ENCODE data around the gene SLC28A1. TPM values are rescaled to one million over a fixed set of nuclear protein-coding genes. Genes with fewer than 3 reads are reported as not detected.
"Not testable (repeated sequence)": the region's sequence is repeated elsewhere in the genome, so short reads cannot be mapped to it uniquely, and the experiment has no call there.

Gene SLC28A1
- total and polyA plus RNA-seq, 4 donors, result 0.97 to 4.1 (median 2.4) TPM

DNA sequence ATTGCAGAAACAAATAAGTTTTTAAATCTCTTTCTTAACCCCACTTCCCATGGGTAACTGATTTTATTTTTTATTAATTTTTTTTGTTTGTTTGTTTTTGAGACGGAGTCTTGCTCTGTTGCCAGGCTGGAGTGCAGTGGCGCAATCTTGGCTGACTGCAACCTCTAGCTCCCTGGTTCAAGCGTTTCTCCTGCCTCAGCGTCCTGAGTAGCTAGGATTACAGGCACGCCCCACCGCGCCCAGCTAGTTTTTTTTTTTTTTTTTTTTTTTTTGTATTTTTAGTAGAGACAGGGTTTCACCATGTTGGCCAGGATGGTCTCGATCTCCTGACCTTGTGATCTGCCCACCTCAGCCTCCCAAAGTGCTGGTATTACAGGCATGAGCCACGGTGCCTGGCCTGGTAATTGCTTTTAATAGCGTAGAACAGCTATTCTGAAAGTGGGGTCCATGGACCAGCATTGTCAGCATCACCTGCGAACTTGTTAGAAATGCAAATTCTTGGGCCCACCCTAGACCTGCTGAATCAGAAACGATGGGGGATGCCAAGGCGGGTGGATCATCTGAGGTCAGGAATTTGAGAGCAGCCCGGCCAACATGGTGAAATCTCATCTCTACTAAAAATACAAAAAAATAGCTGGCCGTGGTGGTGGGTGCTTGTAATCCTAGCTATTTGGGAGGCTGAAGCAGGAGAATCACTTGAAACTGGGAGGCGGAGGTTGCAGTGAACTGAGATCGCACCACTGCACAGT is 40.5 kb downstream of the SLC28A1 start:
- not testable (repeated sequence) for H3K27ac ChIP-seq (ENCODE audit: low read depth in 1 of 2, low read length in 2 of 2); H3K4me3 ChIP-seq (ENCODE audit: low read length in 2 of 2); H3K9me3 ChIP-seq (ENCODE audit: control insufficient read depth, low read length); H3K4me1 ChIP-seq (ENCODE audit: control insufficient read depth in 1 of 2, insufficient read depth in 2 of 2, low read length in 2 of 2); H3K27me3 ChIP-seq (ENCODE audit: control insufficient read depth in 1 of 2, insufficient read depth in 2 of 2, low read length in 1 of 2); H3K36me3 ChIP-seq (ENCODE audit: control insufficient read depth in 1 of 2, insufficient read depth in 2 of 2, low read length in 1 of 2)
- ATAC-seq (ENCODE audit: low FRiP score) (peak; percentile 57), DNase-seq (peak; percentile 77 to 85)
- intact Hi-C loops (cut with DNase I), result loop anchor here (5.0 kb wide), 3 partner anchors 63 to 208 kb away; partner anchors contain the start of genes SEC11A (in 1 of the 2) and ZNF592 (in 1 of the 2)
- WGBS, 2 donors, result 47 to 63% methylated on average over 17 of the region's 17 CpGs

- DNase-seq, result no peak
These were observed 41.4 kb downstream of the SLC28A1 start for GRCh38 chr15:84925906-84926305.

DNA sequence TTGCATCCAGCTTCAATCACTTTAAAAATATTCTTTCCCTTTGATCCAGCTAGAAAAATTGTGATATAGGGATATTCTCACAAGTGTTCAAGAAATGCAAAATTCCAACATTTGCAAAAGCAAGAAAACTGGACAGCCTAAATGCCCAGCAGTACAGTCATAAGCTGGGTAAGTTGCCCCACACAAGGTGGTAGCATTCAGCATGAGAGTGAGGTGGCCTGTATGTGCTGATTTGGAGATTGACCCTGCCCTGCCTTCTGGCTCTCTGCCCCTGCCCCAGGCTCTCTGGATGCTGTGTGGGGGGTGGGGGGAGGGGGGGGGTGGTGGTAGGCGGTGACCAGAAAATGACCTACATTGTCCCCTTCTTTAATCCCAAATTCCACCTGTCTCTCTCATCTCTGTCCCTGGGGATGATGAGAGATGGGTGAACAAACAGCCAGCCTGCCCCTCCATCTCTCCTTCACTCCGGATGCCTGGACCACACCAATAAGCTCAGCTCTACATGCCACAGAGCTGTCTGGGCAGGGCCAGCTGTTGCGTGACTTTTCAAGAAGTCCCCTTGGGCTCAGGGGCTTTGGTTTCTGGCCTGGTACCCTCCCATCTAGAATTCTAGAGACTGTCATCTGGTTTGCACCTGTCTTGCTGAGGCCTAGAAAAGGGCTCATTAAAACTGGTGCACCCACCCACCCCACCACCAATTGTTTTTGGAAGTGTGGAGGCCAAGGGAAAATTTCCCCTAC is 42.2 kb downstream of the SLC28A1 start:
- intact Hi-C loops (cut with DNase I), result loop anchor here (5.0 kb wide), 3 partner anchors 64 to 209 kb away; partner anchors contain the start of genes SEC11A (in 1 of the 2) and ZNF592 (in 1 of the 2)
- no peak for ATAC-seq (ENCODE audit: low FRiP score)
- no peaks in the 10 kb centered on the region for H3K27me3 ChIP-seq (ENCODE audit: control insufficient read depth in 1 of 2, insufficient read depth in 2 of 2, low read length in 1 of 2)
- no peak for DNase-seq
- H3K27ac ChIP-seq (ENCODE audit: low read depth in 1 of 2, low read length in 2 of 2), result no peak overlapping the region
- no peaks in the 10 kb centered on the region for H3K9me3 ChIP-seq (ENCODE audit: control insufficient read depth, low read length)
- WGBS, 2 donors, result 73 to 85% methylated on average over 2 to 3 of the region's 3 CpGs
- no peaks in the 10 kb centered on the region for H3K36me3 ChIP-seq (ENCODE audit: control insufficient read depth in 1 of 2, insufficient read depth in 2 of 2, low read length in 1 of 2)
- H3K4me1 ChIP-seq (ENCODE audit: control insufficient read depth in 1 of 2, insufficient read depth in 2 of 2, low read length in 2 of 2), result no peaks in the 10 kb centered on the region
- no peak overlapping the region for H3K4me3 ChIP-seq (ENCODE audit: low read length in 2 of 2)

More at GRCh38 chr15:84925906-84926305, 41.4 kb downstream of the SLC28A1 start:
- no peak for ATAC-seq (ENCODE audit: low FRiP score)
- H3K9me3 ChIP-seq (ENCODE audit: control insufficient read depth, low read length), result no peaks in the 10 kb centered on the region
- H3K4me1 ChIP-seq (ENCODE audit: control insufficient read depth in 1 of 2, insufficient read depth in 2 of 2, low read length in 2 of 2), result no peaks in the 10 kb centered on the region
- 98 to 99% methylated on average over 1 of the region's 1 CpG for WGBS, 2 donors
- no peak overlapping the region for H3K4me3 ChIP-seq (ENCODE audit: low read length in 2 of 2)
- intact Hi-C loops (cut with DNase I), result loop anchor here (5.0 kb wide), 3 partner anchors 64 to 209 kb away; partner anchors contain the start of genes SEC11A (in 1 of the 2) and ZNF592 (in 1 of the 2)
- no peak overlapping the region for H3K27ac ChIP-seq (ENCODE audit: low read depth in 1 of 2, low read length in 2 of 2)
- no peaks in the 10 kb centered on the region for H3K27me3 ChIP-seq (ENCODE audit: control insufficient read depth in 1 of 2, insufficient read depth in 2 of 2, low read length in 1 of 2)
- no peaks in the 10 kb centered on the region for H3K36me3 ChIP-seq (ENCODE audit: control insufficient read depth in 1 of 2, insufficient read depth in 2 of 2, low read length in 1 of 2)

DNA sequence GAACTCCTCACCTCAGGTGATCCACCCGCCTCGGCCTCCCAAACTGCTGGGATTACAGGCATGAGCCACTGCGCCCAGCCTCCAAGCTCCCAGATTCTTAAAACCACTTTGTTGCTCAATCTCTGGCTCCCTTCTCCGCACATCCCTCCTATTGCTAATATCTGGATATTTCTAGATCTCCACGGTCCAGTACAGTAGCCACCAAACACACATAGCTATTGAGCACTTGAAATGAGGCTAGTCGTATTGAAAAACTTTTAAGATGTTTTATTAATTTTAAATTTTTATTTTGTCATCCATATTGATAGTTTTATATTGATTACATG is 44.3 kb downstream of the SLC28A1 start:
- ATAC-seq (ENCODE audit: low FRiP score) (peak; percentile 30), DNase-seq (peak in 1 of 2 donors; percentile 50)
- intact Hi-C loops (cut with DNase I), result loop anchor here (1.0 to 5.0 kb wide), 5 partner anchors 66 to 212 kb away; partner anchors contain the start of genes SEC11A (in 1 of the 2) and ZNF592 (in 1 of the 2)
- Histone ChIP-seq H3K4me3 (ENCODE audit: low read length in 2 of 2) (no peak overlapping the region), H3K27me3 (ENCODE audit: control insufficient read depth in 1 of 2, insufficient read depth in 2 of 2, low read length in 1 of 2) (no peaks in the 10 kb centered on the region), H3K36me3 (ENCODE audit: control insufficient read depth in 1 of 2, insufficient read depth in 2 of 2, low read length in 1 of 2) (no peaks in the 10 kb centered on the region), H3K27ac (ENCODE audit: low read depth in 1 of 2, low read length in 2 of 2) (no peak overlapping the region), H3K9me3 (ENCODE audit: control insufficient read depth, low read length) (no peaks in the 10 kb centered on the region), H3K4me1 (ENCODE audit: control insufficient read depth in 1 of 2, insufficient read depth in 2 of 2, low read length in 2 of 2) (no peaks in the 10 kb centered on the region)
- 84% methylated on average over 6 of the region's 6 CpGs for WGBS, 2 donors

DNA sequence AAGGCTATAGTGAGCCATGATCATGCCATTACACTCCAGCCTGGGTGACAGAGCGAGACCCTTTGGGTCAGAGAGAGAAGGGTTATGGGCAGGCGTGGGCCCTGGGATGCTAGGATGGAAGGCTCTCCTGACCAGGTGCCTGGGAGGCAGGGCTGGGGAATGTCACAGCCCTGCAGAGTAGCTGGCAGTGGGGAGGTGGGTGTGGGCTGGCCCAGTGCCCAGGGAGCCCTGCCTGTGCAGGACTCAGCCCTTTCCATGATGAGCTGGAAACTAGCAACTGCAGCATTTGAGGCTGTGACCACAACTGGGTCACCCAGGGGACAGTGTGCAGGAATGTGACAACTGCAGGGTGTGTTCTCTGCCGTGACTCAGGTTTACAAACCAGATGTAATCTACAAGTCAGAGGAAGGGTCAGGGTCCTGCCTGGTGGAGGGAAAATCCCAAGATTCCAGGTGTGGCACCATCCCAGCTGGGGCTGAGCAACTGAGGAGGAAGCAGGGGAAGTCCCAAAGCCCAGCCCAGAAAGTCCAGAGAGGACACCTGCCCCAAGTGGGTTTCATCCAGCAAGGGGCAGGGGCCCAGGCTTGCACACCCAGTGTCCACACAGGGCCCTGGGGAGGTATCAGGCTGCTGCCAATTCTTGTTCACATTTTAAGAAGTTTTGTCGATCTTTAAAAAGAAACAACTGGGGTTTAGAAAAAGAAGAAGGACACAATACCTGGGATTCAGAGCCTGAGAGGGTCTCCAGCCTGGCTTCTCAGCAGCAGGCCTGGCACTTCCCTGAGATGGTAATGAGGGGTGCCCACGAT is 45.5 kb downstream of the SLC28A1 start:
- Histone ChIP-seq H3K27ac (ENCODE audit: low read depth in 1 of 2, low read length in 2 of 2) (no peak overlapping the region), H3K4me3 (ENCODE audit: low read length in 2 of 2) (no peak overlapping the region), H3K36me3 (ENCODE audit: control insufficient read depth in 1 of 2, insufficient read depth in 2 of 2, low read length in 1 of 2) (no peaks in the 10 kb centered on the region), H3K9me3 (ENCODE audit: control insufficient read depth, low read length) (no peaks in the 10 kb centered on the region), H3K27me3 (ENCODE audit: control insufficient read depth in 1 of 2, insufficient read depth in 2 of 2, low read length in 1 of 2) (no peaks in the 10 kb centered on the region), H3K4me1 (ENCODE audit: control insufficient read depth in 1 of 2, insufficient read depth in 2 of 2, low read length in 2 of 2) (no peaks in the 10 kb centered on the region)
- WGBS, 2 donors, result 82 to 85% methylated on average over 5 of the region's 5 CpGs
- DNase-seq (peak in 1 of 2 donors; percentile 69), ATAC-seq (ENCODE audit: low FRiP score) (no peak)
- intact Hi-C loops (cut with DNase I), result loop anchor here (2.0 to 10.0 kb wide), 6 partner anchors 68 to 335 kb away; partner anchors contain the start of genes NMB (in 1 of the 2), SEC11A (in 1 of the 2) and ZNF592 (in 1 of the 2)

- Histone ChIP-seq H3K36me3 (ENCODE audit: control insufficient read depth in 1 of 2, insufficient read depth in 2 of 2, low read length in 1 of 2) (no peaks in the 10 kb centered on the region), H3K4me1 (ENCODE audit: control insufficient read depth in 1 of 2, insufficient read depth in 2 of 2, low read length in 2 of 2) (no peaks in the 10 kb centered on the region), H3K27ac (ENCODE audit: low read depth in 1 of 2, low read length in 2 of 2) (no peak overlapping the region), H3K27me3 (ENCODE audit: control insufficient read depth in 1 of 2, insufficient read depth in 2 of 2, low read length in 1 of 2) (no peaks in the 10 kb centered on the region), H3K4me3 (ENCODE audit: low read length in 2 of 2) (no peak overlapping the region), H3K9me3 (ENCODE audit: control insufficient read depth, low read length) (no peaks in the 10 kb centered on the region)
- no peak for DNase-seq
- intact Hi-C loops (cut with DNase I), result loop anchor here (5.0 to 10.0 kb wide), 2 partner anchors 278 to 340 kb away; partner anchors contain the start of gene NMB (in 1 of the 2)
- 86 to 87% methylated on average over 21 of the region's 21 CpGs for WGBS, 2 donors
- ATAC-seq (ENCODE audit: low FRiP score), result no peak
These were observed 50.7 kb downstream of the SLC28A1 start for GRCh38 chr15:84934942-84935729.

DNA sequence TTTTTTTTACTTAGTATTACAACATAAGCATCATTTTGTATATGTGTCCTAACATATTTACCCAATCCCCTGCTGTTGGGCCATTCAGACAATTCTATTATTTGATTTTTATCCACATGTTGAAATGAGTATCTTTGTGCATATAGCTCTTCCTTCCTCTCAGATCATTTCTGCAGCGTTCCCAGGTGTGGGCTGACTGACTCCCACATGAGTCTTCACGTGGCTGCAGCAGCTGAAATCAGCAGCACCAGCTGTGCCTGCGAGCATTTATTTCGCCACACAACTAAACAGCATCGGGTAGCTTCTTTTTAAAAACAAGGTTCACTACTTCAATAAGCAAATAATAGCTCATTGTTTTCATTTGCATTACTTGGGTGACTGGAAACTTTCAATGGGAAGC is 52.7 kb downstream of the SLC28A1 start:
- no peaks in the 10 kb centered on the region for H3K36me3 ChIP-seq (ENCODE audit: control insufficient read depth in 1 of 2, insufficient read depth in 2 of 2, low read length in 1 of 2)
- 86 to 88% methylated on average over 5 of the region's 5 CpGs for WGBS, 2 donors
- no peaks in the 10 kb centered on the region for H3K27me3 ChIP-seq (ENCODE audit: control insufficient read depth in 1 of 2, insufficient read depth in 2 of 2, low read length in 1 of 2)
- H3K9me3 ChIP-seq (ENCODE audit: control insufficient read depth, low read length), result no peaks in the 10 kb centered on the region
- H3K27ac ChIP-seq (ENCODE audit: low read depth in 1 of 2, low read length in 2 of 2), result no peak overlapping the region
- DNase-seq (no peak), ATAC-seq (ENCODE audit: low FRiP score) (no peak)
- H3K4me1 ChIP-seq (ENCODE audit: control insufficient read depth in 1 of 2, insufficient read depth in 2 of 2, low read length in 2 of 2), result no peaks in the 10 kb centered on the region
- H3K4me3 ChIP-seq (ENCODE audit: low read length in 2 of 2), result no peak overlapping the region
- intact Hi-C loops (cut with DNase I), result loop anchor here in 1 of 2 donors (10.0 kb wide), 1 partner anchor 342 kb away; no protein-coding TSS in a partner anchor

All from aorta (tissue), 5 donors.